Fibroblast of lung (primary cell): ENCODE data around the gene KCNJ9. TPM values are rescaled to one million over a fixed set of nuclear protein-coding genes. Genes with fewer than 3 reads are reported as not detected.

ENCODE experiments used
- DNase-seq, 2 donors: peaks; one replicate each; pipeline versions ENCODE4 v3.0.0 to v3.0.0-alpha.2; 2010; ENCODE audit warnings: low read depth in 2 of 2
- H2AFZ ChIP-seq: 2 replicates; pipeline ENCODE4 v1.5.1; 2012; ENCODE audit warnings: low read length, control low read depth, inconsistent platforms
- H3K27ac ChIP-seq: 2 replicates; pipeline ENCODE4 v1.5.1; 2011; ENCODE audit warnings: low read length, control low read depth; ENCODE audit not compliant: insufficient read depth
- H3K27me3 ChIP-seq: 2 replicates; pipeline ENCODE4 v1.5.1; 2011; ENCODE audit warnings: mild to moderate bottlenecking, low read length; ENCODE audit not compliant: control insufficient read depth, insufficient read depth
- H3K36me3 ChIP-seq: 2 replicates; pipeline ENCODE4 v1.5.1; 2011; ENCODE audit warnings: low read length; ENCODE audit not compliant: control insufficient read depth, insufficient read depth
- H3K4me1 ChIP-seq: 2 replicates; pipeline ENCODE4 v1.5.1; 2011; ENCODE audit warnings: low read length; ENCODE audit not compliant: control insufficient read depth, insufficient read depth; ENCODE audit errors: extremely low read depth
- H3K4me2 ChIP-seq: 2 replicates; pipeline ENCODE4 v1.5.1; 2011; ENCODE audit warnings: low read length, control low read depth; ENCODE audit not compliant: insufficient read depth; ENCODE audit errors: extremely low read depth
- H3K4me3 ChIP-seq, 4 experiments: fragments of 200-600 bp in 1 of 4; sonication (generic) in 1 of 4; replicated peaks in 1 of 4; 2 replicates each; pipeline ENCODE4 v1.5.1; 2011 to 2016; ENCODE audit warnings: low read length in 4 of 4, low read depth in 3 of 4, mild to moderate bottlenecking in 3 of 4, control low read depth in 2 of 4, inconsistent platforms in 1 of 4, mixed read lengths in 1 of 4; ENCODE audit not compliant: insufficient read depth in 1 of 4; ENCODE audit errors: control extremely low read depth in 1 of 4
- H3K79me2 ChIP-seq: 2 replicates; pipeline ENCODE4 v1.5.1; 2012; ENCODE audit warnings: mild to moderate bottlenecking, low read length, inconsistent platforms; ENCODE audit not compliant: control insufficient read depth, insufficient read depth
- H3K9ac ChIP-seq: 2 replicates; pipeline ENCODE4 v1.5.1; 2011; ENCODE audit warnings: mild to moderate bottlenecking, low read length, control low read depth; ENCODE audit not compliant: insufficient read depth
- H3K9me3 ChIP-seq: 2 replicates; pipeline ENCODE4 v1.5.1; 2012; ENCODE audit warnings: low read depth, low read length; ENCODE audit not compliant: control insufficient read depth, insufficient read depth
- H4K20me1 ChIP-seq: 2 replicates; pipeline ENCODE4 v1.5.1; 2011; ENCODE audit warnings: low read length; ENCODE audit not compliant: control insufficient read depth, insufficient read depth; ENCODE audit errors: extremely low read depth
- CTCF ChIP-seq, 2 donors: IDR thresholded peaks in 1 of 2; conservative IDR thresholded peaks in 1 of 2; 1 replicate in 1 of 2; 2 replicates in 1 of 2; pipeline ENCODE4 v1.5.1; 2011 to 2012; ENCODE audit warnings: low read length in 2 of 2, control low read depth in 1 of 2, inconsistent platforms in 1 of 2, low read depth in 1 of 2, mild to moderate bottlenecking in 1 of 2
- EZH2 ChIP-seq: IDR thresholded peaks from 2 replicates; pipeline ENCODE4 v1.5.1; 2012; ENCODE audit warnings: low read length, control low read depth, mild to moderate bottlenecking; ENCODE audit errors: missing control alignments
- polyA plus RNA-seq, 2 donors: library from polyadenylated mRNA; depleted of rRNA in 1 of 2; stranded (reverse) in 1 of 2; unstranded in 1 of 2; fragments of >200 nt; gene quantifications; 2 replicates each; pipeline ENCODE4 v1.2.1, GENCODE V29; 2011 to 2012; ENCODE audit warnings: missing spikeins in 1 of 2
- total RNA-seq: library from RNA; depleted of rRNA; stranded (reverse); fragments of >200 nt; gene quantifications from 2 replicates; pipeline ENCODE4 v1.2.1, GENCODE V29; 2014

KCNJ9 gene
- total and polyA plus RNA-seq, 2 donors (not counting 1 experiment from before 2014, with no cell fraction given) = under 0.01 TPM; not detected in 1

GRCh38 chr1:160062230-160062532, 19.2 kb upstream of the KCNJ9 start:
- Histone ChIP-seq H3K4me3 (no peak overlapping the region), H3K27ac (no peak overlapping the region), H3K79me2 (no peaks in the 10 kb centered on the region), H2AFZ (no peak overlapping the region), H3K9ac (no peak overlapping the region), H3K4me1 (no peaks in the 10 kb centered on the region), H3K4me2 (no peak overlapping the region), H3K9me3 (no peaks in the 10 kb centered on the region), H3K36me3 (no peaks in the 10 kb centered on the region), H3K27me3 (peaks cover 23% of the 10 kb centered on the region), H4K20me1 (no peaks in the 10 kb centered on the region)
- DNase-seq = no peak
- no peak for TF ChIP-seq EZH2
- no peak for TF ChIP-seq CTCF (conservative IDR thresholded peaks at IDR 0.05 in 1 of 2, IDR thresholded peaks at IDR 0.05 in 1 of 2; ENCODE audit: low read depth in 1 of 2, low read length in 2 of 2)

GRCh38 chr1:160063176-160063575, 18.2 kb upstream of the KCNJ9 start:
- Histone ChIP-seq H3K9ac (no peak overlapping the region), H3K36me3 (no peaks in the 10 kb centered on the region), H3K27ac (no peak overlapping the region), H4K20me1 (no peaks in the 10 kb centered on the region), H3K4me2 (no peak overlapping the region), H3K9me3 (no peaks in the 10 kb centered on the region), H3K27me3 (peaks cover 25% of the 10 kb centered on the region), H3K4me3 (no peak overlapping the region), H3K79me2 (no peaks in the 10 kb centered on the region), H3K4me1 (no peaks in the 10 kb centered on the region), H2AFZ (no peak overlapping the region)
- no peak for TF ChIP-seq EZH2
- TF ChIP-seq CTCF (conservative IDR thresholded peaks at IDR 0.05 in 1 of 2, IDR thresholded peaks at IDR 0.05 in 1 of 2; ENCODE audit: low read depth in 1 of 2, low read length in 2 of 2) = no peak
- no peak for DNase-seq

GRCh38 chr1:160064164-160064563, 17.2 kb upstream of the KCNJ9 start:
- Histone ChIP-seq H2AFZ (no peak overlapping the region), H3K27me3 (peaks cover 28% of the 10 kb centered on the region), H3K4me1 (no peaks in the 10 kb centered on the region), H4K20me1 (no peaks in the 10 kb centered on the region), H3K9me3 (no peaks in the 10 kb centered on the region), H3K79me2 (no peaks in the 10 kb centered on the region), H3K9ac (no peak overlapping the region), H3K4me3 (no peak overlapping the region), H3K36me3 (no peaks in the 10 kb centered on the region), H3K4me2 (no peak overlapping the region), H3K27ac (no peak overlapping the region)
- TF ChIP-seq EZH2 = no peak
- no peak for TF ChIP-seq CTCF (conservative IDR thresholded peaks at IDR 0.05 in 1 of 2, IDR thresholded peaks at IDR 0.05 in 1 of 2; ENCODE audit: low read depth in 1 of 2, low read length in 2 of 2)
- DNase-seq = no peak
